ENCODE results near the gene NFIC. TPM values are rescaled to one million over a fixed set of nuclear protein-coding genes. Genes with fewer than 3 reads are reported as not detected.
"Not testable (repeated sequence)": the region's sequence is repeated elsewhere in the genome, so short reads cannot be mapped to it uniquely, and the experiment has no call there.

Gene NFIC
- total and polyA plus RNA-seq, 4 donors = 12.8 to 100 (median 75.1) TPM

- Histone ChIP-seq H3K9ac (ENCODE audit: low read depth in 1 of 2, low read length in 2 of 2) (no peak overlapping the region), H3K4me3 (ENCODE audit: low read depth in 1 of 3, low read length in 3 of 3) (no peak overlapping the region), H3K4me1 (ENCODE audit: control insufficient read depth in 4 of 4, insufficient read depth in 4 of 4, low read length in 3 of 4) (peaks cover 11 to 45% (median 23%) of the 10 kb centered on the region in 4 donors), H3K27ac (ENCODE audit: low read depth in 1 of 2, low read length in 2 of 2) (peak overlapping the region; percentile 10 to 78), H3K27me3 (ENCODE audit: control insufficient read depth in 4 of 4, insufficient read depth in 4 of 4, low read length in 3 of 4) (no peaks in the 10 kb centered on the region), H3K36me3 (ENCODE audit: control insufficient read depth in 4 of 4, insufficient read depth in 3 of 4, low read depth in 1 of 4, low read length in 3 of 4) (no peaks in the 10 kb centered on the region), H3K9me3 (ENCODE audit: control insufficient read depth in 4 of 4, low read length in 3 of 4) (no peaks in the 10 kb centered on the region)
- 44% methylated on average over 11 of the region's 11 CpGs for WGBS
- no peak for DNase-seq (ENCODE audit: low spot score)
- TF ChIP-seq SP1 (IDR thresholded peaks at IDR 0.05) (peak; percentile 32), YY1 (IDR thresholded peaks at IDR 0.05) (no peak), RXRA (IDR thresholded peaks at IDR 0.05) (peak; percentile 60 to 90), RAD21 (IDR thresholded peaks at IDR 0.05) (peak in 1 of 2 donors; percentile 60)
Observed at GRCh38 chr19:3348042-3348441, 18.3 kb upstream of the NFIC start.

- not testable (repeated sequence) for DNase-seq (ENCODE audit: low spot score)
Observed at GRCh38 chr19:3348469-3348868, 17.9 kb upstream of the NFIC start.

GRCh38 chr19:3350014-3350663 lies 16.2 kb upstream of the NFIC start:
- no peak for DNase-seq (ENCODE audit: low spot score)
- Histone ChIP-seq H3K9me3 (ENCODE audit: control insufficient read depth in 4 of 4, low read length in 3 of 4) (no peaks in the 10 kb centered on the region), H3K27me3 (ENCODE audit: control insufficient read depth in 4 of 4, insufficient read depth in 4 of 4, low read length in 3 of 4) (no peaks in the 10 kb centered on the region), H3K36me3 (ENCODE audit: control insufficient read depth in 4 of 4, insufficient read depth in 3 of 4, low read depth in 1 of 4, low read length in 3 of 4) (no peaks in the 10 kb centered on the region), H3K4me3 (ENCODE audit: low read depth in 1 of 3, low read length in 3 of 3) (no peak overlapping the region), H3K4me1 (ENCODE audit: control insufficient read depth in 4 of 4, insufficient read depth in 4 of 4, low read length in 3 of 4) (peaks cover 8 to 30% (median 20%) of the 10 kb centered on the region in 4 donors), H3K27ac (ENCODE audit: low read depth in 1 of 2, low read length in 2 of 2) (peak overlapping the region; percentile 83 to 91), H3K9ac (ENCODE audit: low read depth in 1 of 2, low read length in 2 of 2) (peak overlapping the region in 1 of 2 donors; percentile 72)
- TF ChIP-seq REST (IDR thresholded peaks at IDR 0.05) (peak; percentile 32), YY1 (IDR thresholded peaks at IDR 0.05) (peak; percentile 74), HNF4G (IDR thresholded peaks at IDR 0.05) (peak; percentile 44), NR2F2 (IDR thresholded peaks at IDR 0.05) (peak; percentile 33), TAF1 (conservative IDR thresholded peaks at IDR 0.05) (peak; percentile 42), ZBTB33 (IDR thresholded peaks at IDR 0.05) (peak; percentile 68), HNF4A (conservative IDR thresholded peaks at IDR 0.05) (peak; percentile 67 to 81), ATF3 (IDR thresholded peaks at IDR 0.05) (peak; percentile 35), MAX (IDR thresholded peaks at IDR 0.05) (peak; percentile 61), SP1 (IDR thresholded peaks at IDR 0.05) (peak; percentile 91), FOXA2 (IDR thresholded peaks at IDR 0.05) (peak; percentile 89), JUND (IDR thresholded peaks at IDR 0.05) (no peak), GABPA (IDR thresholded peaks at IDR 0.05 in 1 of 2, conservative IDR thresholded peaks at IDR 0.05 in 1 of 2) (peak in 1 of 2 donors; percentile 50), RXRA (IDR thresholded peaks at IDR 0.05) (peak; percentile 90 to 93), EGR1 (IDR thresholded peaks at IDR 0.05; ENCODE audit: low read depth in 2 of 2) (peak in 1 of 2 donors; percentile 55), FOXA1 (IDR thresholded peaks at IDR 0.05) (peak; percentile 78), RAD21 (IDR thresholded peaks at IDR 0.05) (peak; percentile 58 to 66), CTCF (IDR thresholded peaks at IDR 0.05; ENCODE audit: low read depth, low read length, missing input control) (peak; percentile 5)
- WGBS = 37% methylated on average over 9 of the region's 9 CpGs

More at GRCh38 chr19:3348469-3348868, 17.9 kb upstream of the NFIC start:
- H3K36me3 ChIP-seq (ENCODE audit: control insufficient read depth in 4 of 4, insufficient read depth in 3 of 4, low read depth in 1 of 4, low read length in 3 of 4); H3K27me3 ChIP-seq (ENCODE audit: control insufficient read depth in 4 of 4, insufficient read depth in 4 of 4, low read length in 3 of 4); H3K9me3 ChIP-seq (ENCODE audit: control insufficient read depth in 4 of 4, low read length in 3 of 4); H3K9ac ChIP-seq (ENCODE audit: low read depth in 1 of 2, low read length in 2 of 2); H3K4me3 ChIP-seq (ENCODE audit: low read depth in 1 of 3, low read length in 3 of 3): not testable (repeated sequence)
- Histone ChIP-seq H3K27ac (ENCODE audit: low read depth in 1 of 2, low read length in 2 of 2) (peak overlapping the region; percentile 10 to 78), H3K4me1 (ENCODE audit: control insufficient read depth in 4 of 4, insufficient read depth in 4 of 4, low read length in 3 of 4) (peaks cover 9 to 41% (median 22%) of the 10 kb centered on the region in 4 donors)
- 92% methylated on average over 11 of the region's 11 CpGs for WGBS
